ENCODE results near the gene WWOX.

The WWOX gene

GRCh38 chr16:78745108-78746019, 645.9 kb downstream of the WWOX start:
- in situ Hi-C loops (cut with MboI; ENCODE audit: low sequenced_read_pairs), result no loop called here

GRCh38 chr16:78746718-78747117, 647.3 kb downstream of the WWOX start:
- in situ Hi-C loops (cut with MboI; ENCODE audit: low sequenced_read_pairs), result no loop called here

- in situ Hi-C loops (cut with MboI; ENCODE audit: low sequenced_read_pairs), result no loop called here
Measured at GRCh38 chr16:78748220-78748929, 648.9 kb downstream of the WWOX start.

GRCh38 chr16:78749745-78750268, 650.4 kb downstream of the WWOX start:
- in situ Hi-C loops (cut with MboI; ENCODE audit: low sequenced_read_pairs), result no loop called here

- in situ Hi-C loops (cut with MboI; ENCODE audit: low sequenced_read_pairs), result no loop called here
Measured at GRCh38 chr16:78750611-78751010, 651.2 kb downstream of the WWOX start.

- in situ Hi-C loops (cut with MboI; ENCODE audit: low sequenced_read_pairs), result no loop called here
Measured at GRCh38 chr16:78751601-78752000, 652.1 kb downstream of the WWOX start.

- in situ Hi-C loops (cut with MboI; ENCODE audit: low sequenced_read_pairs), result no loop called here
Measured at GRCh38 chr16:78754713-78755112, 655.3 kb downstream of the WWOX start.

- in situ Hi-C loops (cut with MboI; ENCODE audit: low sequenced_read_pairs), result no loop called here
Measured at GRCh38 chr16:78755751-78756661, 656.6 kb downstream of the WWOX start.

- in situ Hi-C loops (cut with MboI; ENCODE audit: low sequenced_read_pairs), result no loop called here
Measured at GRCh38 chr16:78759596-78759995, 660.1 kb downstream of the WWOX start.

GRCh38 chr16:78760611-78761010, 661.2 kb downstream of the WWOX start:
- in situ Hi-C loops (cut with MboI; ENCODE audit: low sequenced_read_pairs), result no loop called here

GRCh38 chr16:78761427-78761826, 662.0 kb downstream of the WWOX start:
- in situ Hi-C loops (cut with MboI; ENCODE audit: low sequenced_read_pairs), result no loop called here

- in situ Hi-C loops (cut with MboI; ENCODE audit: low sequenced_read_pairs), result no loop called here
Measured at GRCh38 chr16:78762222-78762621, 662.8 kb downstream of the WWOX start.

- in situ Hi-C loops (cut with MboI; ENCODE audit: low sequenced_read_pairs), result no loop called here
Measured at GRCh38 chr16:78763821-78764440, 664.5 kb downstream of the WWOX start.

- in situ Hi-C loops (cut with MboI; ENCODE audit: low sequenced_read_pairs), result no loop called here
Measured at GRCh38 chr16:78764478-78764877, 665.0 kb downstream of the WWOX start.

- in situ Hi-C loops (cut with MboI; ENCODE audit: low sequenced_read_pairs), result no loop called here
Measured at GRCh38 chr16:78768226-78768625, 668.8 kb downstream of the WWOX start.

- in situ Hi-C loops (cut with MboI; ENCODE audit: low sequenced_read_pairs), result no loop called here
Measured at GRCh38 chr16:78768718-78769117, 669.3 kb downstream of the WWOX start.

GRCh38 chr16:78770353-78771091, 671.1 kb downstream of the WWOX start:
- in situ Hi-C loops (cut with MboI; ENCODE audit: low sequenced_read_pairs), result no loop called here

- in situ Hi-C loops (cut with MboI; ENCODE audit: low sequenced_read_pairs), result no loop called here
Measured at GRCh38 chr16:78773291-78773702, 673.8 kb downstream of the WWOX start.

- in situ Hi-C loops (cut with MboI; ENCODE audit: low sequenced_read_pairs), result no loop called here
Measured at GRCh38 chr16:78773706-78774105, 674.3 kb downstream of the WWOX start.

GRCh38 chr16:78775161-78775561, 675.7 kb downstream of the WWOX start:
- in situ Hi-C loops (cut with MboI; ENCODE audit: low sequenced_read_pairs), result no loop called here

Measured in HL-60/S4 treated with retinoic acid at 250 ng/mL for 4 days and 3 days (cell line).